HUES6 (cell line): Measurements from ENCODE around the gene NOSTRIN.

Experiments used
- H3K27ac ChIP-seq: 2 replicates; pipeline ENCODE4 v1.7.0; 2013; ENCODE audit warnings: low read depth, mild to moderate bottlenecking, low read length, inconsistent platforms
- H3K27me3 ChIP-seq: 2 replicates; pipeline ENCODE4 v1.6.1; 2013; ENCODE audit warnings: low read length; ENCODE audit not compliant: control insufficient read depth, insufficient read depth
- H3K36me3 ChIP-seq: 2 replicates; pipeline ENCODE4 v1.6.1; 2013; ENCODE audit warnings: low read length; ENCODE audit not compliant: control insufficient read depth, insufficient read depth
- H3K4me1 ChIP-seq: 2 replicates; pipeline ENCODE4 v1.6.1; 2013; ENCODE audit warnings: low read length; ENCODE audit not compliant: control insufficient read depth, insufficient read depth
- H3K4me3 ChIP-seq: 2 replicates; pipeline ENCODE4 v1.5.1; 2013; ENCODE audit warnings: low read depth, low read length
- H3K9ac ChIP-seq: one replicate; pipeline ENCODE4 v1.6.1; 2013; ENCODE audit warnings: mild to moderate bottlenecking, low read length
- H3K9me3 ChIP-seq: 2 replicates; pipeline ENCODE4 v1.6.1; 2013; ENCODE audit warnings: low read depth, low read length; ENCODE audit not compliant: control insufficient read depth, insufficient read depth

The NOSTRIN gene

DNA sequence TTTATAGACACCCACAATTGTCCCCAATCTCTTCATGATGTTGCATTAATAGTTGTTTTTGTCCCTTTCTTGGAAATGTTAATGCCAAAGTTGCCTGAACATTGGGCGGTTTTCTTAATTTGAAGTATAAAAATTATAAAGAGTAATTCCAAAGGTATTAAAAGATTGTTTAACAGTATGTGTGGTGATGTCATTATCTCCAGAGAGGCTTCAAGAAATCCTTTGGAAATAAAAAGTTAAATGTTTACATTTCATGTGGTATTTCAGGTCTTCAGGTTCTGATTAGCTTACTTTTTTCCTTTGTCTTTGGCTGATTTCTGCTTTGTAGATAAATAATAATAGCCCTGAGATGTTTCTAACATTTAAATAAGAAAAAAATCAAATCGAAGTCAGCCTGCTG is 29.3 kb upstream of the NOSTRIN start:
- peaks cover 11% of the 10 kb centered on the region; the same call in 1 of the 2 replicates for H3K9me3 ChIP-seq
- no peak overlapping the region for H3K27ac ChIP-seq
- no peak overlapping the region for H3K4me3 ChIP-seq
- H3K36me3 ChIP-seq = no peaks in the 10 kb centered on the region; the same call in 1 of the 2 replicates
- no peaks in the 10 kb centered on the region for H3K27me3 ChIP-seq
- H3K4me1 ChIP-seq = peaks cover 4% of the 10 kb centered on the region; the same call in 1 of the 2 replicates
- H3K9ac ChIP-seq = no peak overlapping the region

GRCh38 chr2:168773719-168774521 is 28.5 kb upstream of the NOSTRIN start:
- Histone ChIP-seq H3K4me1 (peaks cover 4% of the 10 kb centered on the region; the same call in 1 of the 2 replicates), H3K9me3 (peaks cover 11% of the 10 kb centered on the region; the same call in 1 of the 2 replicates), H3K27me3 (no peaks in the 10 kb centered on the region), H3K4me3 (no peak overlapping the region), H3K36me3 (no peaks in the 10 kb centered on the region; the same call in 1 of the 2 replicates), H3K27ac (no peak overlapping the region), H3K9ac (no peak overlapping the region)

GRCh38 chr2:168775837-168776236 is 26.6 kb upstream of the NOSTRIN start:
- H3K36me3 ChIP-seq = no peaks in the 10 kb centered on the region; the same call in 1 of the 2 replicates
- H3K9me3 ChIP-seq = peaks cover 13% of the 10 kb centered on the region; the same call in 1 of the 2 replicates
- no peak overlapping the region for H3K27ac ChIP-seq
- H3K4me3 ChIP-seq = no peak overlapping the region
- H3K9ac ChIP-seq = no peak overlapping the region
- H3K4me1 ChIP-seq = peaks cover 9% of the 10 kb centered on the region
- H3K27me3 ChIP-seq = no peaks in the 10 kb centered on the region

- Histone ChIP-seq H3K36me3 (no peaks in the 10 kb centered on the region; the same call in 1 of the 2 replicates), H3K27ac (no peak overlapping the region), H3K4me1 (peaks cover 19% of the 10 kb centered on the region)
These were observed 21.8 kb upstream of the NOSTRIN start for GRCh38 chr2:168780669-168781071.

DNA sequence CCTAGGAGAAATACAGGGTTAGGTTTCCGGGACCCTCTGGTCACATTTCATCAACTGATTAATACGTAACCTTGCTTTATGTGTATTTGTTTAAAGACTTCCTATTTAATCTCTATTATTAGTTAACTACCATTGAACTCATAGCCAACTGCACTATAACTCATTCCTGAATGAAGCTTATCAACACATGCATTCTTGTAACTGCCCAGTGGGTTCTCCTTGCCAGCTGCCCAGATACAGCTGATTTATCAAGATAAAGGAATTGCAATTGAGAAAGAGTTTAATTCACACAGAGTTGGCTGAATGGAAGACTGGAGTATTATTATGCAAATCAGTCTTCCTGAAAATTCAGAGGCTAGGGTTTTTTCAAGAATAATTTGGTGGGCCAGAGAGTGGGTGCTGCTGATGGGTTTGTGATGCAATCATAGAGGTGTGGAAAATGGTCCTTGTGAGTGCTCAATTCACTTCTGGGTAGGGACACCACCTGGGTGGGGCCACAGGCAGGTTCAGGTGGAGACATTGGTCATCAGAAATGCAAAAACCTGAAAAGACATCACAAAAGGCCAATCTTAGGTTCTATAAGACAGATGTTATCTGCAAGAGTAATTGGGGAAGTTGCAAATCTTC is 21.1 kb upstream of the NOSTRIN start:
- H3K36me3 ChIP-seq = no peaks in the 10 kb centered on the region; the same call in 1 of the 2 replicates
- no peak overlapping the region for H3K4me3 ChIP-seq
- peaks cover 19% of the 10 kb centered on the region for H3K4me1 ChIP-seq
- H3K27me3 ChIP-seq = no peaks in the 10 kb centered on the region
- H3K9ac ChIP-seq = no peak overlapping the region
- peaks cover 7% of the 10 kb centered on the region; the same call in 1 of the 2 replicates for H3K9me3 ChIP-seq
- H3K27ac ChIP-seq = no peak overlapping the region

More at GRCh38 chr2:168780669-168781071, 21.8 kb upstream of the NOSTRIN start:
- Histone ChIP-seq H3K9ac (no peak overlapping the region), H3K27me3 (no peaks in the 10 kb centered on the region), H3K4me3 (no peak overlapping the region), H3K9me3 (peaks cover 13% of the 10 kb centered on the region; the same call in 1 of the 2 replicates)

DNA sequence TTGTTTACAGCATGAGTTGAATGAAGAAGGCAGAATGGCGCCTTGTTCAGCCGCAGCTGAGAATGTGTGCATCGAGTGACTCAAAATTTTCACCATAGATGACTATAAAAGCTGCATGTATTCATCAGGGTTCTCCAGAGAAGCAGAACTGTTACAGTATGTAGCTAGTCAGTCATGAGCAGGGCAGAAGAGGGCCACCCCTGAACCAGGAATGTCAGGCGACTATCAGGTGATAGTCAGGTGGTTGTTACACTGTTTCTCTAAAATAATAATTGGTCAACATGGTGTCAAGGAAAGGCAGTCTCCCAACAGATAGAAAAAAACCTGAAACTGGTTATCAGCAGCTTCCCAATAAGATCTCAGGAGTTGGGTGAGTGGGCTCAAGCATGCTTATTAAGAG is 20.2 kb upstream of the NOSTRIN start:
- H3K4me1 ChIP-seq = peaks cover 19% of the 10 kb centered on the region
- no peaks in the 10 kb centered on the region; the same call in 1 of the 2 replicates for H3K36me3 ChIP-seq
- no peak overlapping the region for H3K9ac ChIP-seq
- peaks cover 5% of the 10 kb centered on the region; the same call in 1 of the 2 replicates for H3K9me3 ChIP-seq
- H3K27me3 ChIP-seq = no peaks in the 10 kb centered on the region
- H3K4me3 ChIP-seq = no peak overlapping the region
- H3K27ac ChIP-seq = no peak overlapping the region

DNA sequence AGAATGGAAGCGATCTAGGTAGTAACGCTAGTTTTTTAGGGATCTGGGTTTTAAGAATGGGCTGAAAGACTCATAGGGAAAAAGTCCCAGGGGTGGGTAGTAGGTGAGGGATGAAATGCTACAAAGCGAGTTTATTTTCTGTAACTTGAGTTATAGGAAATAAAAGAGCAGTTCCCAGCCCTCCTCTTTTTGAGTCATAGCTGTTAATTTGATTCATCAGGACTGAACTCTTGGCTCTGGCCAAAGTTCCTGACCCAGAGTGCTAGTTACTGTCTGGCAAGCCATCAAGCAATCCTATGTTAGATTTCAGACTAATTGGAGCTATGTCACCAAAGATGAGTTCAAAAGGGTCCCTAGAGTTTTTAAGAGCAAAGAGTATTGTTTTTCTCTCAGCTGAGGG is 17.4 kb upstream of the NOSTRIN start:
- H3K9ac ChIP-seq = no peak overlapping the region
- no peaks in the 10 kb centered on the region for H3K36me3 ChIP-seq
- no peak overlapping the region for H3K27ac ChIP-seq
- H3K4me3 ChIP-seq = no peak overlapping the region
- no peaks in the 10 kb centered on the region for H3K9me3 ChIP-seq
- peaks cover 19% of the 10 kb centered on the region for H3K4me1 ChIP-seq
- H3K27me3 ChIP-seq = no peaks in the 10 kb centered on the region

- peaks cover 3% of the 10 kb centered on the region; the same call in 1 of the 2 replicates for H3K4me1 ChIP-seq
- no peaks in the 10 kb centered on the region for H3K9me3 ChIP-seq
- H3K27me3 ChIP-seq = no peaks in the 10 kb centered on the region
- H3K9ac ChIP-seq = no peak overlapping the region
- H3K4me3 ChIP-seq = no peak overlapping the region
- no peaks in the 10 kb centered on the region for H3K36me3 ChIP-seq
- H3K27ac ChIP-seq = no peak overlapping the region
These were observed 15.2 kb upstream of the NOSTRIN start for GRCh38 chr2:168787098-168787781.

DNA sequence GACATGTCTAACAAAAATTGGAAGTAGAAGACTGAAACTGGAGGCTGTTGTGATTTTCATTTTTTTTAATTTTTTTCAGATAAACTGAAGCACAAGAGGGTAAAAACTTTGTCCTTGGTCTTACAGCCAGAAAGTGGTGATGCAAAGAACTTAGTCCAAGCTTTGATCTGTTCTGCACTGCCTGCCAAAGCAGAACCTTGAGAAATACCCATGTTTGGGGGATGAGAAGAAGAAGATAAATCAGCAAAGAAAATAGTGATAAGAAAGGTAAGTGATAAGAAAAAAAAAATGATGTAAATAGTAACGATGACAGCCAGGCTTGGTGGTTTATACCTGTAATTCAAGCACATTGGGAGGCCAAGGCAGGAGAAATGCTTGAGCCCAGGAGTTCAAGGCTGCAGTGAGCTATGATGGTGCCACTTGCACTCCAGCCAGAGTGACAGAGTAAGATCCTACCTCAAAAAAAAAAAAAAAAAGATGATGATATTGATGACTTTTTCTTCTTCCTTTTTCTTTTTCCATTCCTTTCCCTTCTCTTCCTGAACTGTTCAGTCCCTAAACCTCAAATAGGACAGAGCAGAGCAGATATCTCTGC is 14.6 kb upstream of the NOSTRIN start:
- Histone ChIP-seq H3K4me3 (no peak overlapping the region), H3K36me3 (no peaks in the 10 kb centered on the region), H3K9ac (no peak overlapping the region), H3K27me3 (no peaks in the 10 kb centered on the region), H3K9me3 (no peaks in the 10 kb centered on the region), H3K4me1 (peaks cover 3% of the 10 kb centered on the region; the same call in 1 of the 2 replicates), H3K27ac (no peak overlapping the region)

- H3K36me3 ChIP-seq = no peaks in the 10 kb centered on the region
- no peak overlapping the region for H3K27ac ChIP-seq
- H3K9ac ChIP-seq = no peak overlapping the region
- H3K9me3 ChIP-seq = no peaks in the 10 kb centered on the region
- H3K27me3 ChIP-seq = no peaks in the 10 kb centered on the region
- H3K4me3 ChIP-seq = no peak overlapping the region
- no peaks in the 10 kb centered on the region for H3K4me1 ChIP-seq
These were observed 12.7 kb upstream of the NOSTRIN start for GRCh38 chr2:168789776-168790175.
